Suprapubic skin (tissue), 4 donors: ENCODE results near the gene KIAA0319L.

Source experiments
- CTCF ChIP-seq, 2 donors: fragments of 200-600 bp in 1 of 2; fragments of 450-650 bp in 1 of 2; sonication (generic) in 1 of 2; IDR thresholded peaks; one replicate each; pipeline ENCODE4 v1.5.1; 2016 to 2019; ENCODE audit warnings: antibody characterized with exemption in 2 of 2, mild to moderate bottlenecking in 1 of 2, moderate library complexity in 1 of 2
- EP300 ChIP-seq: sonication (generic); formaldehyde crosslinking; IDR thresholded peaks from one replicate; pipeline ENCODE4 v1.6.1; 2017; ENCODE audit warnings: antibody characterized with exemption
- POLR2A ChIP-seq, 2 donors: fragments of 450-650 bp; IDR thresholded peaks; one replicate each; pipeline ENCODE4 v1.6.1; 2017; ENCODE audit warnings: antibody characterized with exemption in 2 of 2, mild to moderate bottlenecking in 2 of 2, moderate library complexity in 2 of 2
- POLR2AphosphoS5 ChIP-seq, 3 donors: sonication (generic); formaldehyde crosslinking; IDR thresholded peaks; one replicate each; pipeline ENCODE4 v1.6.1; 2017; ENCODE audit warnings: antibody characterized with exemption in 3 of 3

- TF ChIP-seq CTCF (IDR thresholded peaks at IDR 0.05) (no peak), POLR2A (IDR thresholded peaks at IDR 0.05) (no peak), EP300 (no peak), POLR2AphosphoS5 (IDR thresholded peaks at IDR 0.05) (no peak)
Observed at GRCh38 chr1:35434703-35435102, 122.5 kb downstream of the KIAA0319L start.
